Nucleus accumbens (tissue), 56 donors: ENCODE data around the gene ITSN1.

Experiments
- DNase-seq, 56 donors: peaks; one replicate each; lab custom pipeline; 2025; lab: John Stamatoyannopoulos, UW

The ITSN1 gene

GRCh38 chr21:33942426-33942825 is 300.1 kb downstream of the ITSN1 start:
- no peak for DNase-seq

- no peak for DNase-seq
Measured at GRCh38 chr21:33943293-33943692, 301.0 kb downstream of the ITSN1 start.

- DNase-seq, result no peak
Measured at GRCh38 chr21:33944185-33944763, 302.0 kb downstream of the ITSN1 start.

- no peak for DNase-seq
Measured at GRCh38 chr21:33945652-33946270, 303.5 kb downstream of the ITSN1 start.

DNA sequence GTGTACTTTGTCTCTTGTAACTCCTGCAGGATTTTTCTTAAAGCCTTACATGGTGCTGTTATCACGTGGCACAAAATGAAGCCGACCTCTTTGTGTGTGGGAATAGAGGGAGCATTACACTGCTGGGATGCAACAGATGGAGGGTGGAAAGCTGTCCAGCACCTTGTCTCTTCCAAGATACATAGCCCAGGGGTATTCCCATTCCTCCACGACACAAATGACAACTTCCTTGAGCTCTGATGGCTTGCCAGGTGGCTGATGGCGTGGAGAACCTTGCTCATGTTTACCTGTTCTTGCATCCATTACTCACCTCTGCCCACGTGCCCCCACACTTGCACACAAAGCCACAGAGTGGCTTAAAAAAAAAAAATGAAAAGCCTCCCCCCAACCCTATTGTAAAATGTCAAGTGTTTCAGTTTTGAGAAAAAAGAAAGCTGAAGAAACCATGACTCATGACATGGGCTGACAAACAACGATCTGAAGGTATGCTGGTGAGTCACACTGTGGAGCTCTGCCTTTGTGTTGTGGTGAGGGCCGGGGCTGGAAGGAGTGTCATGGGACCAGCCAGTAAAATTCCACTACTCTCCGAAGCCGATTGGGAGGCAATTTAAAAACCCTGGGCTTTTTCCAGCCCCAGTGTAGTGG is 305.3 kb downstream of the ITSN1 start:
- DNase-seq, result peak in 48 of 56 donors; percentile 38 to 90 (median 70)

- peak in 54 of 56 donors; percentile 15 to 90 (median 67) for DNase-seq
Measured at GRCh38 chr21:33948096-33948950, 306.0 kb downstream of the ITSN1 start.

DNA sequence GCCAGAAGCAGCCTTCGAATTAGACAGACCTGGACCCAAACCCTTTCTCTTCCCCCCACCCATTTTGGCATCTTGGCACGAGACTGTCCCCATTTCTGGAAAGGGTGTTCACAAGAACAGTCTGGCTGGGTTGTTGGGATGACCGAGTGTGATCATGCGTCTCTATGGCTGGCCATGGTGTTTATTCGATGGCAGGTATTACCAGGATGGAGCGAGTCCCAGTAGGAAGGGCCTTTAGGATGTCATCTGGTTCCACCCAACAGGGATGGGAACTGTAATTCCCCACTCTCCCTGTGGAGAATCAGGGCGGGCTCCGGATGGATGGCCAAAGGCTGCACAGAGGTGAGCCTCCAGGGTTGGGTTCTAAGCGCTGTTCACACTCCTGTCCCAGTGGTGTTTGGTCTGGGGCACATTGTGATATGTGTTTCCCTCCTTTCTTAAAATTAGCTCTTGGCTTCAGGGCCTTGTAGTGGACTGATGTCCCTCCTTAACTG is 306.7 kb downstream of the ITSN1 start:
- no peak for DNase-seq
